K562 (cell line): Measurements from ENCODE around the gene SPNS1. TPM values are rescaled to one million over a fixed set of nuclear protein-coding genes. Genes with fewer than 3 reads are reported as not detected.

Experiments
- CBX1 ChIP-seq: sonication (generic); IDR thresholded peaks from 2 replicates; pipeline ENCODE4 v1.6.1; 2016; ENCODE audit warnings: antibody characterized with exemption, low read depth, mild to moderate bottlenecking
- CCNT2 ChIP-seq: IDR thresholded peaks from 2 replicates; pipeline ENCODE4 v1.6.1; 2011; ENCODE audit warnings: borderline replicate concordance, low read depth, mild to moderate bottlenecking, moderate library complexity, mixed read lengths, low read length; ENCODE audit not compliant: insufficient read length; ENCODE audit errors: extremely low read depth
- ELF1 ChIP-seq: fragments of 200-800 bp; sonication (Bioruptor generic); IDR thresholded peaks from 2 replicates; pipeline ENCODE4 v1.6.1; 2016; ENCODE audit warnings: missing genetic modification characterization, missing compliant biosample characterization
- FOXA1 ChIP-seq: fragments of 450-650 bp; IDR thresholded peaks from 2 replicates; pipeline ENCODE4 v1.6.1; 2016; ENCODE audit warnings: mild to moderate bottlenecking, borderline replicate concordance
- GATAD2A ChIP-seq: fragments of 450-650 bp; IDR thresholded peaks from 2 replicates; pipeline ENCODE4 v1.6.1; 2017
- KDM1A ChIP-seq, 2 experiments: fragments of 450-650 bp; IDR thresholded peaks; 2 replicates each; pipeline ENCODE4 v1.6.1; 2016; ENCODE audit warnings: mild to moderate bottlenecking in 2 of 2
- KLF13 ChIP-seq: fragments of 450-650 bp; IDR thresholded peaks from 2 replicates; pipeline ENCODE4 v1.6.1; 2016; ENCODE audit warnings: missing genetic modification characterization, low read depth, mild to moderate bottlenecking, missing compliant biosample characterization, moderate library complexity, borderline replicate concordance
- KLF6 ChIP-seq: fragments of 250-450 bp; sonication (Bioruptor Pico); IDR thresholded peaks from 2 replicates; pipeline ENCODE4 v1.4.0; 2020; ENCODE audit warnings: mild to moderate bottlenecking, moderate library complexity, borderline replicate concordance
- NCOA1 ChIP-seq: fragments of 450-650 bp; IDR thresholded peaks from 2 replicates; pipeline ENCODE4 v1.6.1; 2016; ENCODE audit warnings: low read depth
- NFE2L1 ChIP-seq: fragments of 450-650 bp; IDR thresholded peaks from 2 replicates; pipeline ENCODE4 v1.6.1; 2016; ENCODE audit warnings: missing genetic modification characterization, low read depth, mild to moderate bottlenecking, missing compliant biosample characterization, moderate library complexity, borderline replicate concordance
- PHF21A ChIP-seq: fragments of 450-650 bp; IDR thresholded peaks from 2 replicates; pipeline ENCODE4 v1.6.1; 2017; ENCODE audit warnings: low read depth, borderline replicate concordance
- POLR2AphosphoS2 ChIP-seq: IDR thresholded peaks from 2 replicates; pipeline ENCODE4 v1.6.1; 2012; ENCODE audit warnings: low read length, improper control_type of control experiment
- POLR2AphosphoS5 ChIP-seq: IDR thresholded peaks from 2 replicates; pipeline ENCODE4 v1.6.1; 2011; ENCODE audit warnings: mild to moderate bottlenecking, low read depth, low read length, moderate library complexity; ENCODE audit not compliant: control insufficient read depth, insufficient read depth
- RCOR1 ChIP-seq, 2 experiments: IDR thresholded peaks; 2 replicates each; pipeline ENCODE4 v1.6.1; 2012; ENCODE audit warnings: low read depth in 2 of 2, low read length in 2 of 2, borderline replicate concordance in 1 of 2, improper control_type of control experiment in 1 of 2
- U2AF2 ChIP-seq: fragments of 200-400 bp; formaldehyde crosslinking; optimal IDR thresholded peaks from 2 replicates; pipeline ENCODE3; 2017; ENCODE audit warnings: low read depth, mild to moderate bottlenecking, low read length
- XRCC3 ChIP-seq: fragments of 450-650 bp; IDR thresholded peaks from 2 replicates; pipeline ENCODE4 v1.6.1; 2017; ENCODE audit warnings: mild to moderate bottlenecking, moderate library complexity
- ZNF217 ChIP-seq: sonication (generic); formaldehyde crosslinking; IDR thresholded peaks from 2 replicates; pipeline ENCODE4 v1.8.0; 2022; ENCODE audit warnings: mild to moderate bottlenecking, missing genetic modification reagents
- ZNF699 ChIP-seq: fragments of 250-450 bp; sonication (Bioruptor Pico); IDR thresholded peaks from 2 replicates; pipeline ENCODE4 v1.8.0; 2021; ENCODE audit warnings: mild to moderate bottlenecking, moderate library complexity; ENCODE audit not compliant: insufficient replicate concordance
- polyA plus RNA-seq, 8 experiments: library from polyadenylated mRNA; depleted of rRNA in 4 of 8; stranded (reverse) in 5 of 8; unstranded in 3 of 8; fragments of >200 nt; fragmentation: Nextera tagmentation in 2 of 8; fragmentation: Illumina TruSeq in 1 of 8; extraction: Ambion mirVana in 2 of 8; extraction: Trizol in 1 of 8; gene quantifications; 2 replicates each; pipeline versions ENCODE4 v1.2.1 to v1.2.3, GENCODE V29; 2011 to 2014; ENCODE audit warnings: inconsistent platforms in 1 of 8, missing spikeins in 1 of 8
- total RNA-seq, 7 experiments: library from RNA; depleted of rRNA in 6 of 7; stranded (reverse); fragments of >200 nt in 6 of 7; fragmentation: Illumina TruSeq in 2 of 7; extraction: Trizol in 2 of 7; gene quantifications; 2 replicates each; pipeline versions ENCODE4 v1.2.1 to v1.2.3, GENCODE V29; 2011 to 2021; ENCODE audit warnings: low replicate concordance in 1 of 7
- TF ChIP-seq, protein P1 (sequence below): fragments of 200-800 bp; sonication (Bioruptor generic); IDR thresholded peaks from 2 replicates; pipeline ENCODE4 v1.6.1; 2017; ENCODE audit warnings: missing genetic modification characterization, missing compliant biosample characterization
- TF ChIP-seq, protein P2 (sequence below): fragments of 450-650 bp; formaldehyde crosslinking; IDR thresholded peaks from 2 replicates; pipeline ENCODE4 v1.4.0; 2022; ENCODE audit warnings: missing genetic modification characterization
- TF ChIP-seq, protein P3 (sequence below): fragments of 450-650 bp; IDR thresholded peaks from 2 replicates; pipeline ENCODE4 v1.6.1; 2016; ENCODE audit warnings: borderline replicate concordance
- TF ChIP-seq, protein P4 (sequence below): fragments of 450-650 bp; formaldehyde crosslinking; IDR thresholded peaks from 2 replicates; pipeline ENCODE4 v1.4.0; 2022; ENCODE audit warnings: mild to moderate bottlenecking, moderate library complexity

Gene SPNS1
- total and polyA plus RNA-seq, 9 of the 15 experiments (the other 6 are each of a cell fraction or from before 2014, with no cell fraction given) = 0.58 to 64.9 (median 13.7) TPM

DNA sequence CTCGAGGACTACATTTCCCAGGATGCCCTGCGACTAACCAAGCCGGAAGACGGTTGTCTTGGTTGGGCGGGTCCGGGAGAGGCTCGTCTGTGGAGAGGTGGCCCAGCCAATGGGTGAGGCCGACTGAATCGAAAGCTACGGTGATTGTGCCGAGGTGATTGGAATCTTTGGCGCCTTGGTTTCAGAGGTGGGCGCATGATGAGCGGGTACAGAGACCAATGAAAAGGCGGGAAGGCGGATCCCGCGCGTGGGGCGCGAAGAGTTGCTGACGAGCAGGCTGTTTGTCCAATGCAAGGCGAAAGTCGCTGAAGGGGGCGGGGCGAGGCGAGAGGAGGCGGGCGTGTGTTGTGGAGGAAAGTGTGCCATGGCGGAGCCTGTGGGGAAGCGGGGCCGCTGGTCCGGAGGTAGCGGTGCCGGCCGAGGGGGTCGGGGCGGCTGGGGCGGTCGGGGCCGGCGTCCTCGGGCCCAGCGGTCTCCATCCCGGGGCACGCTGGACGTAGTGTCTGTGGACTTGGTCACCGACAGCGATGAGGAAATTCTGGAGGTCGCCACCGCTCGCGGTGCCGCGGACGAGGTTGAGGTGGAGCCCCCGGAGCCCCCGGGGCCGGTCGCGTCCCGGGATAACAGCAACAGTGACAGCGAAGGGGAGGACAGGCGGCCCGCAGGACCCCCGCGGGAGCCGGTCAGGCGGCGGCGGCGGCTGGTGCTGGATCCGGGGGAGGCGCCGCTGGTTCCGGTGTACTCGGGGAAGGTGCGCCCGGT is 23.7 kb upstream of the SPNS1 start, which contains the start of gene NFATC2IP (continued):
- TF ChIP-seq, protein P1, sequence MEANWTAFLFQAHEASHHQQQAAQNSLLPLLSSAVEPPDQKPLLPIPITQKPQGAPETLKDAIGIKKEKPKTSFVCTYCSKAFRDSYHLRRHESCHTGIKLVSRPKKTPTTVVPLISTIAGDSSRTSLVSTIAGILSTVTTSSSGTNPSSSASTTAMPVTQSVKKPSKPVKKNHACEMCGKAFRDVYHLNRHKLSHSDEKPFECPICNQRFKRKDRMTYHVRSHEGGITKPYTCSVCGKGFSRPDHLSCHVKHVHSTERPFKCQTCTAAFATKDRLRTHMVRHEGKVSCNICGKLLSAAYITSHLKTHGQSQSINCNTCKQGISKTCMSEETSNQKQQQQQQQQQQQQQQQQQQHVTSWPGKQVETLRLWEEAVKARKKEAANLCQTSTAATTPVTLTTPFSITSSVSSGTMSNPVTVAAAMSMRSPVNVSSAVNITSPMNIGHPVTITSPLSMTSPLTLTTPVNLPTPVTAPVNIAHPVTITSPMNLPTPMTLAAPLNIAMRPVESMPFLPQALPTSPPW (CRISPR knock-in tag) = peak; percentile 56
- 0 out of 2 replicates have a peak, but pooled peaks have one; percentile 30 for TF ChIP-seq GATAD2A
- TF ChIP-seq KLF6 (CRISPR knock-in tag) = no peak
- no peak for TF ChIP-seq KLF13 (tag)
- TF ChIP-seq, protein P2, sequence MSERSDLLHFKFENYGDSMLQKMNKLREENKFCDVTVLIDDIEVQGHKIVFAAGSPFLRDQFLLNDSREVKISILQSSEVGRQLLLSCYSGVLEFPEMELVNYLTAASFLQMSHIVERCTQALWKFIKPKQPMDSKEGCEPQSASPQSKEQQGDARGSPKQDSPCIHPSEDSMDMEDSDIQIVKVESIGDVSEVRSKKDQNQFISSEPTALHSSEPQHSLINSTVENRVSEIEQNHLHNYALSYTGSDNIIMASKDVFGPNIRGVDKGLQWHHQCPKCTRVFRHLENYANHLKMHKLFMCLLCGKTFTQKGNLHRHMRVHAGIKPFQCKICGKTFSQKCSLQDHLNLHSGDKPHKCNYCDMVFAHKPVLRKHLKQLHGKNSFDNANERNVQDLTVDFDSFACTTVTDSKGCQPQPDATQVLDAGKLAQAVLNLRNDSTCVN (CRISPR knock-in tag) = no peak
- TF ChIP-seq CCNT2 = peak; percentile 45
- peak; percentile 75 for TF ChIP-seq POLR2AphosphoS5
- TF ChIP-seq, protein P3, sequence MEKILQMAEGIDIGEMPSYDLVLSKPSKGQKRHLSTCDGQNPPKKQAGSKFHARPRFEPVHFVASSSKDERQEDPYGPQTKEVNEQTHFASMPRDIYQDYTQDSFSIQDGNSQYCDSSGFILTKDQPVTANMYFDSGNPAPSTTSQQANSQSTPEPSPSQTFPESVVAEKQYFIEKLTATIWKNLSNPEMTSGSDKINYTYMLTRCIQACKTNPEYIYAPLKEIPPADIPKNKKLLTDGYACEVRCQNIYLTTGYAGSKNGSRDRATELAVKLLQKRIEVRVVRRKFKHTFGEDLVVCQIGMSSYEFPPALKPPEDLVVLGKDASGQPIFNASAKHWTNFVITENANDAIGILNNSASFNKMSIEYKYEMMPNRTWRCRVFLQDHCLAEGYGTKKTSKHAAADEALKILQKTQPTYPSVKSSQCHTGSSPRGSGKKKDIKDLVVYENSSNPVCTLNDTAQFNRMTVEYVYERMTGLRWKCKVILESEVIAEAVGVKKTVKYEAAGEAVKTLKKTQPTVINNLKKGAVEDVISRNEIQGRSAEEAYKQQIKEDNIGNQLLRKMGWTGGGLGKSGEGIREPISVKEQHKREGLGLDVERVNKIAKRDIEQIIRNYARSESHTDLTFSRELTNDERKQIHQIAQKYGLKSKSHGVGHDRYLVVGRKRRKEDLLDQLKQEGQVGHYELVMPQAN = no peak
- TF ChIP-seq FOXA1 = no peak
- no peak for TF ChIP-seq NCOA1
- TF ChIP-seq RCOR1 (IDR thresholded peaks at IDR 0.05; ENCODE audit: borderline replicate concordance in 1 of 2, low read depth in 2 of 2, low read length in 2 of 2) = no peak
- no peak for TF ChIP-seq U2AF2
- no peak for TF ChIP-seq POLR2AphosphoS2
- TF ChIP-seq KDM1A (IDR thresholded peaks at IDR 0.05) = no peak
- no peak for TF ChIP-seq ZNF217 (CRISPR knock-in tag)
- no peak for TF ChIP-seq XRCC3
- TF ChIP-seq CBX1 = no peak
- TF ChIP-seq, protein P4, sequence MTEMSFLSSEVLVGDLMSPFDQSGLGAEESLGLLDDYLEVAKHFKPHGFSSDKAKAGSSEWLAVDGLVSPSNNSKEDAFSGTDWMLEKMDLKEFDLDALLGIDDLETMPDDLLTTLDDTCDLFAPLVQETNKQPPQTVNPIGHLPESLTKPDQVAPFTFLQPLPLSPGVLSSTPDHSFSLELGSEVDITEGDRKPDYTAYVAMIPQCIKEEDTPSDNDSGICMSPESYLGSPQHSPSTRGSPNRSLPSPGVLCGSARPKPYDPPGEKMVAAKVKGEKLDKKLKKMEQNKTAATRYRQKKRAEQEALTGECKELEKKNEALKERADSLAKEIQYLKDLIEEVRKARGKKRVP (CRISPR knock-in tag) = no peak
- no peak for TF ChIP-seq ZNF699 (CRISPR knock-in tag)
- TF ChIP-seq NFE2L1 (tag) = no peak
- TF ChIP-seq PHF21A = no peak
- peak; percentile 97 for TF ChIP-seq ELF1
